ENCODE data around the gene FREM1.

DNA sequence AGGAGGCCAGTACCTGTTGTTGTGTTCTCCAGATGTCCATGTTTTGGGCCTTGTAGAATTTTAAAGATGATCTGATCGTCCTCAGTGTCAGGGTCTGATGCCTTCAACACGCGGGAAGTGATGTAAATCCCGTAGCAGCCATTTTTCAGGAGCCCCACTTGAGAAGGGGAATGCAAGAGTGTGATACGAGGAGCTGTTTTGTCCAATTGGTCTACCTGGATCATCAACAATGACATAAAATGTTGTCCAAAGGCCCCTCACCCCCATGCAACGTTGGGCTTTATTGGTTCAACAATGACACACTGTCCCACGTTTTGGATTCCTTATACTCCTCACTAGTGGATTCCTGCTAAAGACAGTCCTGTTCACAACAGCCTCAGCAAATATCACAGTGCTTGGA, 139.6 kb downstream of the FREM1 start:
- TF ChIP-seq, protein P1, sequence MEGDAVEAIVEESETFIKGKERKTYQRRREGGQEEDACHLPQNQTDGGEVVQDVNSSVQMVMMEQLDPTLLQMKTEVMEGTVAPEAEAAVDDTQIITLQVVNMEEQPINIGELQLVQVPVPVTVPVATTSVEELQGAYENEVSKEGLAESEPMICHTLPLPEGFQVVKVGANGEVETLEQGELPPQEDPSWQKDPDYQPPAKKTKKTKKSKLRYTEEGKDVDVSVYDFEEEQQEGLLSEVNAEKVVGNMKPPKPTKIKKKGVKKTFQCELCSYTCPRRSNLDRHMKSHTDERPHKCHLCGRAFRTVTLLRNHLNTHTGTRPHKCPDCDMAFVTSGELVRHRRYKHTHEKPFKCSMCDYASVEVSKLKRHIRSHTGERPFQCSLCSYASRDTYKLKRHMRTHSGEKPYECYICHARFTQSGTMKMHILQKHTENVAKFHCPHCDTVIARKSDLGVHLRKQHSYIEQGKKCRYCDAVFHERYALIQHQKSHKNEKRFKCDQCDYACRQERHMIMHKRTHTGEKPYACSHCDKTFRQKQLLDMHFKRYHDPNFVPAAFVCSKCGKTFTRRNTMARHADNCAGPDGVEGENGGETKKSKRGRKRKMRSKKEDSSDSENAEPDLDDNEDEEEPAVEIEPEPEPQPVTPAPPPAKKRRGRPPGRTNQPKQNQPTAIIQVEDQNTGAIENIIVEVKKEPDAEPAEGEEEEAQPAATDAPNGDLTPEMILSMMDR (conservative IDR thresholded peaks at IDR 0.05): no peak
- no peak for TF ChIP-seq EZH2 (IDR thresholded peaks at IDR 0.05; ENCODE audit: low read depth)
